Transverse colon (tissue), 3 donors: ENCODE data around the gene SRSF3.

Experiments used
- POLR2A ChIP-seq: fragments of 450-650 bp; IDR thresholded peaks from one replicate; pipeline ENCODE4 v1.6.1; 2016; ENCODE audit warnings: antibody characterized with exemption, mild to moderate bottlenecking, moderate library complexity
- TF ChIP-seq, protein P1 (sequence below), 5 experiments: fragments of 200-600 bp in 3 of 5; fragments of 450-650 bp in 2 of 5; sonication (generic) in 3 of 5; IDR thresholded peaks; 1 replicate in 2 of 5; 2 replicates in 3 of 5; pipeline ENCODE4 v1.5.1; 2016 to 2017; ENCODE audit warnings: antibody characterized with exemption in 5 of 5, inconsistent platforms in 3 of 5, mild to moderate bottlenecking in 2 of 5, moderate library complexity in 1 of 5

DNA sequence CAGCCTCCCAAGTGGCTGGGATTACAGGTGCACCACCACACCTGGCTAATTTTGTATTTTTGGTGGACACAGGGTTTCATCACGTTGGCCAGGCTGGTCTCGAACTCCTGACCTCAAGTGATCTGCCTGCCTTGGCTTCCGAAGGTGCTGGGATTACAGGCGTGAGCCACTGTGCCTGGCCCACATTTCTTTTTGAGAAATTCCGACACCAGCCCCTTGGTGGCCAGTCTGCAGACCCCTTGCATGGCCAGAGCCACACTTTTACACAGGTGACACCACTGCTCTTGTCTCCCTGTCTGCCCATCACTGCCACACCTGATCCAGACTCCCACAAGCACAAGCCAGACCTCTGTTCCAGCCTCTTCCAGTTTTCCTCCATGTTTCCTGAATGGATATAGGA is 33.0 kb downstream of the SRSF3 start:
- TF ChIP-seq, protein P1, sequence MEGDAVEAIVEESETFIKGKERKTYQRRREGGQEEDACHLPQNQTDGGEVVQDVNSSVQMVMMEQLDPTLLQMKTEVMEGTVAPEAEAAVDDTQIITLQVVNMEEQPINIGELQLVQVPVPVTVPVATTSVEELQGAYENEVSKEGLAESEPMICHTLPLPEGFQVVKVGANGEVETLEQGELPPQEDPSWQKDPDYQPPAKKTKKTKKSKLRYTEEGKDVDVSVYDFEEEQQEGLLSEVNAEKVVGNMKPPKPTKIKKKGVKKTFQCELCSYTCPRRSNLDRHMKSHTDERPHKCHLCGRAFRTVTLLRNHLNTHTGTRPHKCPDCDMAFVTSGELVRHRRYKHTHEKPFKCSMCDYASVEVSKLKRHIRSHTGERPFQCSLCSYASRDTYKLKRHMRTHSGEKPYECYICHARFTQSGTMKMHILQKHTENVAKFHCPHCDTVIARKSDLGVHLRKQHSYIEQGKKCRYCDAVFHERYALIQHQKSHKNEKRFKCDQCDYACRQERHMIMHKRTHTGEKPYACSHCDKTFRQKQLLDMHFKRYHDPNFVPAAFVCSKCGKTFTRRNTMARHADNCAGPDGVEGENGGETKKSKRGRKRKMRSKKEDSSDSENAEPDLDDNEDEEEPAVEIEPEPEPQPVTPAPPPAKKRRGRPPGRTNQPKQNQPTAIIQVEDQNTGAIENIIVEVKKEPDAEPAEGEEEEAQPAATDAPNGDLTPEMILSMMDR (IDR thresholded peaks at IDR 0.05) = no peak
- TF ChIP-seq POLR2A = no peak
